NCI-H510A (cell line): ENCODE data around the gene SMIM23.

ENCODE experiments used
- DNase-seq: peaks from one replicate; lab custom pipeline; 2025; lab: John Stamatoyannopoulos, UW

Gene SMIM23

GRCh38 chr5:171816666-171817065 lies 31.0 kb downstream of the SMIM23 start:
- no peak for DNase-seq

GRCh38 chr5:171820561-171820960 lies 34.9 kb downstream of the SMIM23 start:
- DNase-seq: no peak

- no peak for DNase-seq
Observed at GRCh38 chr5:171821286-171821685, 35.7 kb downstream of the SMIM23 start.

GRCh38 chr5:171823269-171823668 lies 37.7 kb downstream of the SMIM23 start:
- no peak for DNase-seq

- DNase-seq: no peak
Observed at GRCh38 chr5:171825051-171825450, 39.4 kb downstream of the SMIM23 start.

GRCh38 chr5:171826132-171826531 lies 40.5 kb downstream of the SMIM23 start:
- DNase-seq: no peak

GRCh38 chr5:171827162-171827561 lies 41.5 kb downstream of the SMIM23 start:
- DNase-seq: no peak

- no peak for DNase-seq
Observed at GRCh38 chr5:171830686-171831085, 45.1 kb downstream of the SMIM23 start.

GRCh38 chr5:171832775-171833174 lies 47.2 kb downstream of the SMIM23 start:
- no peak for DNase-seq

GRCh38 chr5:171834461-171834860 lies 48.8 kb downstream of the SMIM23 start:
- DNase-seq: no peak

GRCh38 chr5:171835066-171835465 lies 49.4 kb downstream of the SMIM23 start:
- DNase-seq: no peak

- no peak for DNase-seq
Observed at GRCh38 chr5:171837522-171837921, 51.9 kb downstream of the SMIM23 start.

GRCh38 chr5:171838066-171838465 lies 52.4 kb downstream of the SMIM23 start:
- DNase-seq: no peak

- DNase-seq: no peak
Observed at GRCh38 chr5:171839112-171839511, 53.5 kb downstream of the SMIM23 start.

- DNase-seq: no peak
Observed at GRCh38 chr5:171840066-171840465, 54.4 kb downstream of the SMIM23 start.
